Measurements from ENCODE around the gene ATP1A1. TPM values are rescaled to one million over a fixed set of nuclear protein-coding genes. Genes with fewer than 3 reads are reported as not detected.

ATP1A1 gene
- total RNA-seq, 2 donors from 2014 or later: 183 to 281 TPM

- DNase-seq: no peak
- ATAC-seq: no peak
- intact Hi-C loops (cut with DNase I): no loop called here
These were observed 30.6 kb downstream of the ATP1A1 start for GRCh38 chr1:116403496-116404136.

GRCh38 chr1:116404699-116405098, 31.7 kb downstream of the ATP1A1 start:
- ATAC-seq: no peak
- no peak for DNase-seq
- intact Hi-C loops (cut with DNase I): no loop called here

GRCh38 chr1:116405241-116406135, 32.4 kb downstream of the ATP1A1 start:
- DNase-seq (no peak), ATAC-seq (peak; percentile 66 to 74)

GRCh38 chr1:116407033-116407432, 34.0 kb downstream of the ATP1A1 start:
- intact Hi-C loops (cut with DNase I): no loop called here
- ATAC-seq: no peak
- no peak for DNase-seq

More at GRCh38 chr1:116405241-116406135, 32.4 kb downstream of the ATP1A1 start:
- intact Hi-C loops (cut with DNase I): no loop called here

- no peak for DNase-seq
- intact Hi-C loops (cut with DNase I): no loop called here
- no peak for ATAC-seq
These were observed 35.1 kb downstream of the ATP1A1 start for GRCh38 chr1:116408193-116408592.

- intact Hi-C loops (cut with DNase I): no loop called here
- no peak for ATAC-seq
- DNase-seq: no peak
These were observed 36.0 kb downstream of the ATP1A1 start for GRCh38 chr1:116408803-116409720.

- peak; percentile 28 to 43 for ATAC-seq
- intact Hi-C loops (cut with DNase I): no loop called here
- no peak for DNase-seq
These were observed 36.7 kb downstream of the ATP1A1 start for GRCh38 chr1:116409751-116410191.

- intact Hi-C loops (cut with DNase I): no loop called here
- ATAC-seq (no peak), DNase-seq (no peak)
These were observed 38.9 kb downstream of the ATP1A1 start for GRCh38 chr1:116411784-116412479.

GRCh38 chr1:116412480-116412798, 39.4 kb downstream of the ATP1A1 start:
- ATAC-seq (no peak), DNase-seq (no peak)

GRCh38 chr1:116412898-116413297, 39.9 kb downstream of the ATP1A1 start:
- intact Hi-C loops (cut with DNase I): no loop called here
- ATAC-seq (no peak), DNase-seq (no peak)

More at GRCh38 chr1:116412480-116412798, 39.4 kb downstream of the ATP1A1 start:
- intact Hi-C loops (cut with DNase I): no loop called here

- DNase-seq (no peak), ATAC-seq (no peak)
- intact Hi-C loops (cut with DNase I): no loop called here
These were observed 40.4 kb downstream of the ATP1A1 start for GRCh38 chr1:116413414-116413813.

GRCh38 chr1:116414364-116414763, 41.3 kb downstream of the ATP1A1 start:
- ATAC-seq (no peak), DNase-seq (no peak)
- intact Hi-C loops (cut with DNase I): no loop called here

- DNase-seq: no peak
- intact Hi-C loops (cut with DNase I): loop anchor here in 1 of 2 donors (5.0 kb wide), 1 partner anchor 38 kb away; no protein-coding TSS in a partner anchor
- no peak for ATAC-seq
These were observed 42.2 kb downstream of the ATP1A1 start for GRCh38 chr1:116415200-116415698.

- peak; percentile 34 for DNase-seq
- intact Hi-C loops (cut with DNase I): loop anchor here in 1 of 2 donors (5.0 kb wide), 1 partner anchor 39 kb away; no protein-coding TSS in a partner anchor
- peak; percentile 67 to 77 for ATAC-seq
These were observed 42.9 kb downstream of the ATP1A1 start for GRCh38 chr1:116415699-116416533.

- intact Hi-C loops (cut with DNase I): loop anchor here in 1 of 2 donors (5.0 kb wide), 1 partner anchor 40 kb away; no protein-coding TSS in a partner anchor
- ATAC-seq (no peak), DNase-seq (no peak)
These were observed 43.9 kb downstream of the ATP1A1 start for GRCh38 chr1:116416854-116417513.

- intact Hi-C loops (cut with DNase I): loop anchor here in 1 of 2 donors (5.0 kb wide), 1 partner anchor 40 kb away; no protein-coding TSS in a partner anchor
- DNase-seq (no peak), ATAC-seq (no peak)
These were observed 44.6 kb downstream of the ATP1A1 start for GRCh38 chr1:116417678-116418077.
